ENCODE results near the gene IQGAP1.
A peak's percentile ranks its signal among the peaks of the same experiment; 100 is the strongest.

- TF ChIP-seq BHLHE40 (IDR thresholded peaks at IDR 0.05; ENCODE audit: low read depth, low read length) (no peak), CTCF (conservative IDR thresholded peaks at IDR 0.05; ENCODE audit: low read depth, low read length) (no peak), POLR2A (IDR thresholded peaks at IDR 0.05; ENCODE audit: low read depth, low read length) (no peak), RAD21 (IDR thresholded peaks at IDR 0.05; ENCODE audit: low read length) (no peak), CEBPB (IDR thresholded peaks at IDR 0.05; ENCODE audit: low read depth, low read length) (no peak), RCOR1 (IDR thresholded peaks at IDR 0.05; ENCODE audit: insufficient replicate concordance, low read length) (no peak), FOS (IDR thresholded peaks at IDR 0.05; ENCODE audit: low read depth, low read length) (peak; percentile 62; the same call in 1 of the 2 replicates), RFX5 (IDR thresholded peaks at IDR 0.05; ENCODE audit: low read depth, low read length) (no peak), CHD1 (IDR thresholded peaks at IDR 0.05; ENCODE audit: low read depth, low read length) (no peak), ELK1 (IDR thresholded peaks at IDR 0.05; ENCODE audit: borderline replicate concordance, low read depth, low read length) (no peak), SMC3 (IDR thresholded peaks at IDR 0.05; ENCODE audit: low read depth, low read length) (no peak), MAZ (IDR thresholded peaks at IDR 0.05; ENCODE audit: borderline replicate concordance, low read depth, low read length) (no peak)
Measured at GRCh38 chr15:90362936-90363212, 25.2 kb upstream of the IQGAP1 start.
